K562 treated with DMSO at 1 percent for 4 hours (cell line): ENCODE results near the gene ABCC12. TPM values are rescaled to one million over a fixed set of nuclear protein-coding genes. Genes with fewer than 3 reads are reported as not detected.

ENCODE experiments used
- total RNA-seq: library from RNA; unstranded; fragments of 300-600 nt; gene quantifications from 2 replicates; pipeline ENCODE4 v1.2.3, GENCODE V29; 2022; ENCODE audit not compliant: insufficient read depth

Gene ABCC12
- total RNA-seq: not detected in 2 replicates

GRCh38 chr16:48155926-48156789 is at the start of gene ABCC12:
TSS of gene ABCC12 (minus strand) at chr16:48155993. CDS start at chr16:48146424, 9,569 bp downstream.

Other genes starting within 250 kb of the ABCC12 start
- gene LONP2, start 88.3 kb upstream of the ABCC12 start, total RNA-seq: 12.4 and 14.7 TPM in 2 replicates
- 0.74 TPM in 1 of 2 replicates, not detected in the other for gene ABCC11, start 91.5 kb upstream of the ABCC12 start, total RNA-seq
- 11.8 and 12.2 TPM in 2 replicates for gene SIAH1, start 229.4 kb upstream of the ABCC12 start, total RNA-seq